Prostate gland (tissue), 2 donors: ENCODE data around the gene SPC24. TPM values are rescaled to one million over a fixed set of nuclear protein-coding genes. Genes with fewer than 3 reads are reported as not detected.
A peak's percentile ranks its signal among the peaks of the same experiment; 100 is the strongest.

Source experiments
- DNase-seq: peaks from one replicate; pipeline ENCODE4 v3.0.0-alpha.2; 2019; ENCODE audit warnings: low spot score
- H3K27ac ChIP-seq, 2 donors: fragments of 200-600 bp; sonication (generic); 2 replicates each; pipeline ENCODE4 v1.5.1; 2017 to 2019
- H3K27me3 ChIP-seq: fragments of 200-600 bp; sonication (generic); replicated peaks from 2 replicates; pipeline ENCODE4 v1.5.1; 2019; ENCODE audit not compliant: insufficient read depth
- H3K36me3 ChIP-seq, 2 donors: fragments of 200-600 bp; sonication (generic); 1 replicate in 1 of 2; 2 replicates in 1 of 2; pipeline versions ENCODE4 v1.5.1 to v1.8.1; 2017 to 2019
- H3K4me1 ChIP-seq: fragments of 200-600 bp; sonication (generic); replicated peaks from 2 replicates; pipeline ENCODE4 v1.5.1; 2019
- H3K4me3 ChIP-seq, 2 donors: fragments of 200-600 bp; sonication (generic); 2 replicates each; pipeline ENCODE4 v1.5.1; 2017 to 2019
- H3K9me3 ChIP-seq: fragments of 200-600 bp; sonication (generic); 2 replicates; pipeline ENCODE4 v1.5.1; 2017
- POLR2A ChIP-seq: fragments of 450-650 bp; IDR thresholded peaks from one replicate; pipeline ENCODE4 v1.6.1; 2016; ENCODE audit warnings: antibody characterized with exemption, mild to moderate bottlenecking
- POLR2AphosphoS5 ChIP-seq: sonication (generic); formaldehyde crosslinking; IDR thresholded peaks from one replicate; pipeline ENCODE4 v1.6.1; 2017; ENCODE audit warnings: antibody characterized with exemption
- WGBS: methylation state at CpG from one replicate; pipeline ENCODE4 v1.1.5; 2018; 5-methylcytosine and 5-hydroxymethylcytosine counted together
- intact Hi-C: fragments of 100-400 bp; cut with DNase I; formaldehyde crosslinking; loops from one replicate; pipeline ENCODE4 v1.14.2; 2022
- total RNA-seq, 2 donors: library from RNA; depleted of rRNA; stranded (reverse); fragments of >200 nt; gene quantifications; one replicate each; pipeline ENCODE4 v1.1.0, GENCODE V29; 2016
- TF ChIP-seq, protein P1 (sequence below), 4 experiments: fragments of 200-600 bp in 2 of 4; fragments of 450-650 bp in 2 of 4; sonication (generic) in 2 of 4; IDR thresholded peaks; 1 replicate in 3 of 4; 2 replicates in 1 of 4; pipeline ENCODE4 v1.5.1; 2016 to 2019; ENCODE audit warnings: antibody characterized with exemption in 4 of 4, mild to moderate bottlenecking in 2 of 4, moderate library complexity in 2 of 4

SPC24 gene
- total RNA-seq, 2 donors from 2014 or later, result 0.73 to 5.0 TPM

DNA sequence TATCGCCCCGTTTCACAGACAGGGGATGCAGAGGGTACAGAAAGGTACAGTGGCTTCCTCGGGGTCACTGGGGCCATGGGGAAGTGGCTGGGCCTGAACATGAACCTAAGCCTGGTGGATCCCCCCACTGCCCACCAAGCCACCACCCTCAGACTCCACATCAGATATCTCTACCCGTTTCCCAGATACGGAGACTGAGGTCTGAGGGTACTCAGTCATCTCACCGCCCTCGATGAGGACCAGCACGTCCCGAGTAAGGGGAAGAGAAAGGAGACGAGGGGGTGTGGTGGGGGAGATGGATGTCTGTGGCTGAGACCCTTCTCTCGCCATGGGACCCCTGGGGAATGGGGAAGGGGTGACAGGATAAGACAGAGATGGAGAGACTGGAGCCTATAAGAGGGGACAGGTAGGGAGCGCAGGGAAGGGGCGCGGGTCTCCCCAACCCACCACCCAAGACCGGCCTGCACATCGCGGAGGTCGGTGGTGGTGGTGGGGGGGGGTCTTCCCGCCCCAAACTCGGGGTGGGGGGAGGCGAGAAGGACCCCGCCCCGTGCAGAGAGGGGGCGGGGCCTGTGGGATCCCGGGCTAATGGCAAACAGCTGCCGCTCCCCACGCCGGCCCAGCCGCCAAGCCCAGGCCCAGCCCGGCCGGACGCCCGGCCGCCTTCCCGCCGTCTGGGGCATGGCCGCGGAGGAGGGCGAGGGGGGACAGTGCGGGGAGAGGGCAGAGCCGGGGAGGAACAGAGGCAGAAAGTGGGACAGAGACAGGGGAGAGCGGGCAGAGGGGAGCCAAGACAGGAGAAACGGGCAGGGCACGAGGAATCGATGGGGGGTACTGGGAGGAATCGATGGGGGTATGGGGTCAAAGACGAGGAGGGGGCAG is 41.1 kb upstream of the SPC24 start:
- intact Hi-C loops, result no loop called here
- Histone ChIP-seq H3K4me1 (no peaks in the 10 kb centered on the region), H3K9me3 (no peaks in the 10 kb centered on the region), H3K4me3 (peak overlapping the region; percentile 51 to 61), H3K27ac (peak overlapping the region; percentile 89 to 90), H3K36me3 (peaks cover 0 to 11% of the 10 kb centered on the region in 2 donors), H3K27me3 (no peaks in the 10 kb centered on the region)
- 15% methylated on average over 47 of the region's 47 CpGs for WGBS
- no peak for TF ChIP-seq POLR2AphosphoS5
- no peak for TF ChIP-seq POLR2A
- TF ChIP-seq, protein P1, sequence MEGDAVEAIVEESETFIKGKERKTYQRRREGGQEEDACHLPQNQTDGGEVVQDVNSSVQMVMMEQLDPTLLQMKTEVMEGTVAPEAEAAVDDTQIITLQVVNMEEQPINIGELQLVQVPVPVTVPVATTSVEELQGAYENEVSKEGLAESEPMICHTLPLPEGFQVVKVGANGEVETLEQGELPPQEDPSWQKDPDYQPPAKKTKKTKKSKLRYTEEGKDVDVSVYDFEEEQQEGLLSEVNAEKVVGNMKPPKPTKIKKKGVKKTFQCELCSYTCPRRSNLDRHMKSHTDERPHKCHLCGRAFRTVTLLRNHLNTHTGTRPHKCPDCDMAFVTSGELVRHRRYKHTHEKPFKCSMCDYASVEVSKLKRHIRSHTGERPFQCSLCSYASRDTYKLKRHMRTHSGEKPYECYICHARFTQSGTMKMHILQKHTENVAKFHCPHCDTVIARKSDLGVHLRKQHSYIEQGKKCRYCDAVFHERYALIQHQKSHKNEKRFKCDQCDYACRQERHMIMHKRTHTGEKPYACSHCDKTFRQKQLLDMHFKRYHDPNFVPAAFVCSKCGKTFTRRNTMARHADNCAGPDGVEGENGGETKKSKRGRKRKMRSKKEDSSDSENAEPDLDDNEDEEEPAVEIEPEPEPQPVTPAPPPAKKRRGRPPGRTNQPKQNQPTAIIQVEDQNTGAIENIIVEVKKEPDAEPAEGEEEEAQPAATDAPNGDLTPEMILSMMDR (IDR thresholded peaks at IDR 0.05), result no peak
- no peak for DNase-seq

DNA sequence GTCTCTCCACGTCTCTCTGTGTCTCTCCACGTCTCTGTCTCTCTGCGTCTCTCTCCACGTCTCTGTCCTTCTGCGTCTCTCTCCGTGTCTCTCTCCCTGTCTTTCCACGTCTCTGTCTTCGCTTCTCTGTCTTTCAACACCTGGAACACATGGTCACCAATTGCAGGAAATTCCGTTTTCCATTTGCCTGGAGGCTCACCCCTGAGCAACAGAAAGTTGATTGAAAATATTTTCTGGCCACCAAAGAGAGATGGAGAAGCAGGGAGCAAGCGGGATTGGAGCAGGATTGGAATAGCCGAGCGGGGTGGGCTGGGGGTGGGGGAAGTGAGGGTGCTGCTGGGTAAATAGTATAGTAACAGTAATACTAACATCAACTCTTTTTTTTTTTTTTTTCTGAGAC is 40.1 kb upstream of the SPC24 start:
- no peaks in the 10 kb centered on the region for H3K9me3 ChIP-seq
- no peaks in the 10 kb centered on the region for H3K27me3 ChIP-seq
- DNase-seq, result no peak
- H3K4me3 ChIP-seq, result peak overlapping the region in 1 of 2 donors; percentile 51
- WGBS, result 67% methylated on average over 12 of the region's 12 CpGs
- TF ChIP-seq, protein P1 (IDR thresholded peaks at IDR 0.05), result no peak
- TF ChIP-seq POLR2AphosphoS5, result no peak
- TF ChIP-seq POLR2A, result no peak
- intact Hi-C loops, result no loop called here
- H3K4me1 ChIP-seq, result no peaks in the 10 kb centered on the region
- peaks cover 0 to 11% of the 10 kb centered on the region in 2 donors for H3K36me3 ChIP-seq
- H3K27ac ChIP-seq, result peak overlapping the region; percentile 89 to 90

DNA sequence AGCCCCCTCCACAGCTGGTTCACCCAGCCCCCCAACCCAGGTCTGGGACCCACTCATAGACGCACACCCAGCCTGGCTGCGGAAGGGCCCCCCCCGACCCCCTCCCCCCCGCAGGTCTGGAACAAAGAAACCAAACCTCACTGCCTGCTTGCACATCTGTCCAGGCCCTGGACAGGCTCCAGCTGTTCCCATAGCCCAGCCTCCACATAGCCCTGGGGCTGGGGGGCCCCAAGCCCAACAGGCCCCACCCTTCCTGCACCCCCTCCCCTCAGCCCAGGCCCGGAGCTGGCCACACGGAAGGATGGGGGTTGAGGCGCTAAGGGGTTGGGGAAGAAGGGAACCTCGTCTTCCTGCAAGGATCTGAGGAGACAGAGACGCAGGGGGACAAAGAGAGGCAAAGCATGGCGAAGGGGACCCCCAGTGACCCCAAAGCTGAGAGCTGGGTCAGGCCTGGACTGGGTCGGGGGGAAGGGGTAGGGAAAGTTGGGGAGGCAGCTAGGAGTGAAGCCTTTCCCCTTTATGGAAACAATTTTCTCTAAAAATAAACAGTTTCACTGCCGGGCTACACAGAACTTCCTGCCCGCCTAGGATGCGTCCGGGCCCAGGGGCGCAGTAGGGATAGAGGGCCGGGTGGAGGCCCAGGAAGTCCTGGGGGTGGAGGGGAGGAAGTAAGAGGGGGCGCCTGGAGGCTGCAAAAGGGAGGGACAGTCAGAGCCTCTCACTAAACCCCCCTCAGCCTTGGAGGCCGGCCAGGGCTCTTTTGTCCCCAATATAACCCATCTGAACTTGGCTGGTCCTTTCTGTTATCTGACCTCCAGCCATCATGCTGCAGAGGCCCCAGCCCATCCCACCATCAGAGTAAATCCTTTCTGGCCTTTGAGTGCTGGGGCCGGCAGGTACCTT is 39.3 kb upstream of the SPC24 start:
- peak overlapping the region; percentile 89 to 90 for H3K27ac ChIP-seq
- peaks cover 0 to 11% of the 10 kb centered on the region in 2 donors for H3K36me3 ChIP-seq
- H3K4me1 ChIP-seq, result no peaks in the 10 kb centered on the region
- TF ChIP-seq, protein P1 (IDR thresholded peaks at IDR 0.05), result no peak
- TF ChIP-seq POLR2A (no peak), POLR2AphosphoS5 (no peak)
- H3K27me3 ChIP-seq, result no peaks in the 10 kb centered on the region
- no peaks in the 10 kb centered on the region for H3K9me3 ChIP-seq
- H3K4me3 ChIP-seq, result peak overlapping the region; percentile 12 to 20
- 29% methylated on average over 19 of the region's 20 CpGs for WGBS
- intact Hi-C loops, result no loop called here
- no peak for DNase-seq

DNA sequence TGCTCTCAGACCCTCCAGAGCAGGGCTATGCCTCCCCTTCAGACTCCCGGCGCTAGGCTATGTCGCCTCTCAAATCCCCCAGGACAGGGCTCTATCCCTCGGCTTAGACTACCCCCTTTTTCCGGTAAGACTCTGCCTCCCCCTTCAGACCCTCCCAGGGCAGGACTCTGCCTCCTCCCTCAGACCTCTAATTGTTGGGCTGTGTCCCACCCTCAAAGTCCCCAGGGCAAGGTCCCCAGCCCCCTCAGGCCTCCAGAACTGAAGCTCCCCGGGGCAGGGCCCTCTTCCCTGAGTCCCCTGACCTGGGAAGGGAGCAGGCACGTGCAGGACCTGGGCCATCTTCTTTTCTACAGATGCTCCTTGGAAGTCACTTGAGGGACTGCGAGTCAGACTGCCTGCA is 38.6 kb upstream of the SPC24 start:
- no peaks in the 10 kb centered on the region for H3K9me3 ChIP-seq
- H3K36me3 ChIP-seq, result peaks cover 0 to 11% of the 10 kb centered on the region in 2 donors
- intact Hi-C loops, result no loop called here
- no peak for DNase-seq
- H3K4me3 ChIP-seq, result peak overlapping the region in 1 of 2 donors; percentile 20
- no peaks in the 10 kb centered on the region for H3K4me1 ChIP-seq
- H3K27ac ChIP-seq, result peak overlapping the region; percentile 89 to 90
- no peak for TF ChIP-seq POLR2A
- no peak for TF ChIP-seq POLR2AphosphoS5
- TF ChIP-seq, protein P1 (IDR thresholded peaks at IDR 0.05), result no peak
- no peaks in the 10 kb centered on the region for H3K27me3 ChIP-seq
- WGBS, result 79% methylated on average over 8 of the region's 8 CpGs
